ENCODE results near the gene FAM222A.

FAM222A gene

GRCh38 chr12:109804820-109805761, 91.5 kb downstream of the FAM222A start:
- peak; percentile 65 for DNase-seq

GRCh38 chr12:109807954-109808643, 94.5 kb downstream of the FAM222A start:
- DNase-seq, result no peak

- DNase-seq, result no peak
These were observed 95.4 kb downstream of the FAM222A start for GRCh38 chr12:109808876-109809646.

- no peak for DNase-seq
These were observed 97.5 kb downstream of the FAM222A start for GRCh38 chr12:109810954-109811623.

GRCh38 chr12:109811624-109811995, 98.0 kb downstream of the FAM222A start:
- no peak for DNase-seq

GRCh38 chr12:109813810-109814416, 100.3 kb downstream of the FAM222A start:
- no peak for DNase-seq

- no peak for DNase-seq
These were observed 101.0 kb downstream of the FAM222A start for GRCh38 chr12:109814600-109815150.

GRCh38 chr12:109815225-109815624, 101.6 kb downstream of the FAM222A start:
- DNase-seq, result no peak

GRCh38 chr12:109815757-109816617, 102.4 kb downstream of the FAM222A start:
- DNase-seq, result no peak

GRCh38 chr12:109816870-109817269, 103.2 kb downstream of the FAM222A start:
- DNase-seq, result no peak

GRCh38 chr12:109817627-109818231, 104.1 kb downstream of the FAM222A start:
- DNase-seq, result no peak

GRCh38 chr12:109818253-109818652, 104.6 kb downstream of the FAM222A start:
- no peak for DNase-seq

- DNase-seq, result no peak
These were observed 105.4 kb downstream of the FAM222A start for GRCh38 chr12:109818905-109819500.

All from RPMI8226 (cell line).